Left cardiac atrium (tissue), 4 donors: ENCODE measurements around the gene ZSWIM3. TPM values are rescaled to one million over a fixed set of nuclear protein-coding genes. Genes with fewer than 3 reads are reported as not detected.
"Not testable (repeated sequence)": the region's sequence is repeated elsewhere in the genome, so short reads cannot be mapped to it uniquely, and the experiment has no call there.

Experiments
- ATAC-seq, 2 donors: fragments of 200-7000 bp; cut with Tn5 transposase; one replicate each; pipeline ENCODE4 v1.9.1; 2020; ENCODE audit warnings: mild to moderate bottlenecking in 2 of 2, moderate library complexity in 2 of 2
- DNase-seq: peaks from one replicate; pipeline ENCODE4 v3.0.0-alpha.2; 2020
- intact Hi-C, 2 donors: fragments of 100-400 bp; cut with DNase I; formaldehyde crosslinking; loops; one replicate each; pipeline versions ENCODE4 v1.14.1 to v1.15.1; 2022 to 2023
- total RNA-seq, 2 donors: library from RNA; stranded (reverse); fragmentation: NEBNext Ultra II Directional; extraction: Animal tissue kit (Norgen Biotek cat#: 25700); gene quantifications; one replicate each; pipeline ENCODE4 v1.2.1, GENCODE V29; 2021
- donor health status: DM: no; HTN: yes; CAD: no.
- donor health status: DM: no; HTN: yes; CAD: no; lungs with severe emphysema.
- donor health status: DM: yes; HTN: yes; CAD: no.
- donor health status: Dilated cardiomyopathy.

Gene ZSWIM3
- total RNA-seq, 2 donors from 2014 or later: 1.7 to 2.5 TPM

GRCh38 chr20:45828589-45828988, 28.8 kb upstream of the ZSWIM3 start:
- intact Hi-C loops: loop anchor here in 1 of 2 donors (10.0 kb wide), 1 partner anchor 126 kb away; no protein-coding TSS in a partner anchor
- no peak for ATAC-seq
- DNase-seq: no peak

- ATAC-seq, DNase-seq: not testable (repeated sequence)
- intact Hi-C loops: loop anchor here in 1 of 2 donors (10.0 kb wide), 1 partner anchor 125 kb away; no protein-coding TSS in a partner anchor
Measured at GRCh38 chr20:45829673-45830106, 27.7 kb upstream of the ZSWIM3 start.

GRCh38 chr20:45832619-45833018, 24.8 kb upstream of the ZSWIM3 start:
- ATAC-seq (no peak), DNase-seq (no peak)
- intact Hi-C loops: no loop called here

- DNase-seq (peak; percentile 92), ATAC-seq (peak; percentile 89 to 93)
- intact Hi-C loops: no loop called here
Measured at GRCh38 chr20:45833030-45833882, 24.2 kb upstream of the ZSWIM3 start, which contains the start of gene SNX21. Gene SNX21, plus strand, starts transcription at chr20:45833799. Its CDS starts 121 bp downstream, at chr20:45833920.

GRCh38 chr20:45833883-45834796, 23.3 kb upstream of the ZSWIM3 start:
- peak; percentile 77 for DNase-seq
- intact Hi-C loops: no loop called here
- ATAC-seq: peak; percentile 86 to 90

- DNase-seq (peak; percentile 47), ATAC-seq (no peak)
- intact Hi-C loops: no loop called here
Measured at GRCh38 chr20:45834797-45835161, 22.6 kb upstream of the ZSWIM3 start.

- no peak for DNase-seq
- intact Hi-C loops: no loop called here
- ATAC-seq: no peak
Measured at GRCh38 chr20:45835329-45835765, 22.1 kb upstream of the ZSWIM3 start.

- intact Hi-C loops: no loop called here
- ATAC-seq: peak; percentile 12 to 46
Measured at GRCh38 chr20:45835825-45836224, 21.6 kb upstream of the ZSWIM3 start.

GRCh38 chr20:45836841-45837240, 20.6 kb upstream of the ZSWIM3 start:
- intact Hi-C loops: no loop called here
- ATAC-seq: no peak
- DNase-seq: no peak

More at GRCh38 chr20:45835825-45836224, 21.6 kb upstream of the ZSWIM3 start:
- DNase-seq: peak; percentile 70

GRCh38 chr20:45840700-45841198, 16.7 kb upstream of the ZSWIM3 start:
- ATAC-seq (no peak), DNase-seq (no peak)
- intact Hi-C loops: no loop called here

GRCh38 chr20:45841407-45842129, 15.8 kb upstream of the ZSWIM3 start:
- DNase-seq: no peak
- peak in 1 of 2 donors; percentile 18 for ATAC-seq
- intact Hi-C loops: no loop called here

- ATAC-seq (peak; percentile 29 to 56), DNase-seq (no peak)
Measured at GRCh38 chr20:45842169-45842812, 15.1 kb upstream of the ZSWIM3 start.

GRCh38 chr20:45843506-45843905, 13.9 kb upstream of the ZSWIM3 start:
- DNase-seq: no peak
- intact Hi-C loops: no loop called here
- no peak for ATAC-seq

More at GRCh38 chr20:45842169-45842812, 15.1 kb upstream of the ZSWIM3 start:
- intact Hi-C loops: no loop called here

GRCh38 chr20:45845452-45845851, 12.0 kb upstream of the ZSWIM3 start:
- DNase-seq (no peak), ATAC-seq (no peak)
- intact Hi-C loops: no loop called here

- DNase-seq: no peak
- no peak for ATAC-seq
- intact Hi-C loops: no loop called here
Measured at GRCh38 chr20:45848421-45848820, 9.0 kb upstream of the ZSWIM3 start.

GRCh38 chr20:45848969-45849582, 8.3 kb upstream of the ZSWIM3 start:
- intact Hi-C loops: no loop called here
- no peak for ATAC-seq
- no peak for DNase-seq

- ATAC-seq (no peak), DNase-seq (no peak)
- intact Hi-C loops: no loop called here
Measured at GRCh38 chr20:45850238-45850637, 7.2 kb upstream of the ZSWIM3 start.

GRCh38 chr20:45850926-45851325, 6.5 kb upstream of the ZSWIM3 start:
- ATAC-seq: peak in 1 of 2 donors; percentile 10

More at GRCh38 chr20:45850926-45851325, 6.5 kb upstream of the ZSWIM3 start:
- DNase-seq: no peak
- intact Hi-C loops: no loop called here
